ENCODE data around the gene CPA5. TPM values are rescaled to one million over a fixed set of nuclear protein-coding genes. Genes with fewer than 3 reads are reported as not detected.
"Not testable (repeated sequence)": the region's sequence is repeated elsewhere in the genome, so short reads cannot be mapped to it uniquely, and the experiment has no call there.

CPA5 gene
- polyA plus RNA-seq, 2 donors: 0.01 to 0.04 TPM

- no peak overlapping the region for H3K4me3 ChIP-seq (ENCODE audit: low read depth in 1 of 2, low read length in 2 of 2)
- no peak overlapping the region for H3K27ac ChIP-seq (ENCODE audit: low read depth in 2 of 2, low read length in 1 of 2)
- no peaks in the 10 kb centered on the region for H3K9me3 ChIP-seq (ENCODE audit: control insufficient read depth in 2 of 2, insufficient read depth in 1 of 2, low read depth in 1 of 2, low read length in 1 of 2)
- WGBS, 2 donors: 70 to 73% methylated on average over 5 of the region's 5 CpGs
- H3K4me1 ChIP-seq (ENCODE audit: control insufficient read depth in 2 of 2, insufficient read depth in 2 of 2, low read length in 1 of 2): peaks cover 0 to 4% of the 10 kb centered on the region in 2 donors
- no peaks in the 10 kb centered on the region for H3K27me3 ChIP-seq (ENCODE audit: control insufficient read depth in 1 of 2, insufficient read depth in 2 of 2, low read length in 2 of 2)
- H3K36me3 ChIP-seq (ENCODE audit: control insufficient read depth in 2 of 2, insufficient read depth in 2 of 2, low read length in 1 of 2): no peaks in the 10 kb centered on the region
Observed at GRCh38 chr7:130303551-130303950, 41.1 kb upstream of the CPA5 start.

- Histone ChIP-seq H3K27ac (ENCODE audit: low read depth in 2 of 2, low read length in 1 of 2) (no peak overlapping the region), H3K27me3 (ENCODE audit: control insufficient read depth in 1 of 2, insufficient read depth in 2 of 2, low read length in 2 of 2) (no peaks in the 10 kb centered on the region), H3K36me3 (ENCODE audit: control insufficient read depth in 2 of 2, insufficient read depth in 2 of 2, low read length in 1 of 2) (no peaks in the 10 kb centered on the region), H3K4me3 (ENCODE audit: low read depth in 1 of 2, low read length in 2 of 2) (no peak overlapping the region), H3K4me1 (ENCODE audit: control insufficient read depth in 2 of 2, insufficient read depth in 2 of 2, low read length in 1 of 2) (peaks cover 0 to 4% of the 10 kb centered on the region in 2 donors), H3K9me3 (ENCODE audit: control insufficient read depth in 2 of 2, insufficient read depth in 1 of 2, low read depth in 1 of 2, low read length in 1 of 2) (no peaks in the 10 kb centered on the region)
- 90 to 91% methylated on average over 5 of the region's 5 CpGs for WGBS, 2 donors
Observed at GRCh38 chr7:130303982-130304381, 40.6 kb upstream of the CPA5 start.

DNA sequence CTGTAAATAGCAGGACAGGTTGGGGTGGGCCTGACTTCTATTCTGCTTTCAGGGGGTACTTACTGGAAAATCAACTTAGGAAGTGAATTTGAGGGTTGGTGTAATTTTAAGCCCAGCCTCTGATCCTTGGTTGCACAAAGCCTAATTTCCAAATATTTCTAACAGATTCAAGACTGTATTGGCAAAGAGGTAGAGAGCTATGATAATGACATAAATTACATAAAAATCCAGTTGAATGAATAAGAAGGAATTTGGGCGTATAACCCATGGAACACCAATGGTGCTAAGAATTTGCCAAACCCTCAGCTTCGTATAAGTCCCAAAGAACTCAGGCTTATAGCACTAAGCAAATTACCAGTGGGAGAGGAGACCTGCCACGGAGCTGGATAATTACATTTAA, 39.7 kb upstream of the CPA5 start:
- 96 to 97% methylated on average over 3 of the region's 3 CpGs for WGBS, 2 donors
- Histone ChIP-seq H3K36me3 (ENCODE audit: control insufficient read depth in 2 of 2, insufficient read depth in 2 of 2, low read length in 1 of 2) (no peaks in the 10 kb centered on the region), H3K27ac (ENCODE audit: low read depth in 2 of 2, low read length in 1 of 2) (no peak overlapping the region), H3K9me3 (ENCODE audit: control insufficient read depth in 2 of 2, insufficient read depth in 1 of 2, low read depth in 1 of 2, low read length in 1 of 2) (no peaks in the 10 kb centered on the region), H3K4me3 (ENCODE audit: low read depth in 1 of 2, low read length in 2 of 2) (no peak overlapping the region), H3K27me3 (ENCODE audit: control insufficient read depth in 1 of 2, insufficient read depth in 2 of 2, low read length in 2 of 2) (no peaks in the 10 kb centered on the region), H3K4me1 (ENCODE audit: control insufficient read depth in 2 of 2, insufficient read depth in 2 of 2, low read length in 1 of 2) (no peaks in the 10 kb centered on the region)

DNA sequence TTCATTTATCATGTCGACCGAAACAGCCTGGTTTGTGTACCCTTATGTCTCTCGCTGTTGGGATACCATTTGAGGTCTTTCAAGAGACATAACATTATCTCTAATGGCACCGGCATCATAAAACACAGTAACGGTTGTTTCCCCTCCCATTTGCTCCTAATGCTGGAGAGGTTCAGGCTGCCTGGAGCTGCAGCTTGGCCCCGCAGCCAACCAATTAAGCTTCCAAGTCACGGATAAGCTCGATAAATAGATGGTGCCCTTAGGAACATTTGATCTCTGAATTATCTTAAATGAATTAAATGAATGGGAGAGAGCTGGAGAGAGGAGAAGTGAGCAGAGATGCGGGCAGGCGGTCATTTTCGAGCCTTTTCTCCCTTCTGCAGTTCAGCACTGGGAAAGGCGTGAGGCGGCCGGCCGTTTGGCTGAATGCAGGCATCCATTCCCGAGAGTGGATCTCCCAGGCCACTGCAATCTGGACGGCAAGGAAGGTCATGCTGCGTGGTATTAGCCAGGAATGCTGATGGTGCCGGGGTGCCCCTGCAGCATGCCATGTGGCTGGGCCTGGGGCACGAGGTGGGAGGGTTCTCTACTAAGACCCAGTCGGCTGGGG, 39.1 kb upstream of the CPA5 start:
- Histone ChIP-seq H3K4me3 (ENCODE audit: low read depth in 1 of 2, low read length in 2 of 2) (no peak overlapping the region), H3K36me3 (ENCODE audit: control insufficient read depth in 2 of 2, insufficient read depth in 2 of 2, low read length in 1 of 2) (no peaks in the 10 kb centered on the region), H3K9me3 (ENCODE audit: control insufficient read depth in 2 of 2, insufficient read depth in 1 of 2, low read depth in 1 of 2, low read length in 1 of 2) (no peaks in the 10 kb centered on the region), H3K27me3 (ENCODE audit: control insufficient read depth in 1 of 2, insufficient read depth in 2 of 2, low read length in 2 of 2) (no peaks in the 10 kb centered on the region), H3K27ac (ENCODE audit: low read depth in 2 of 2, low read length in 1 of 2) (no peak overlapping the region), H3K4me1 (ENCODE audit: control insufficient read depth in 2 of 2, insufficient read depth in 2 of 2, low read length in 1 of 2) (no peaks in the 10 kb centered on the region)
- 87% methylated on average over 21 of the region's 21 CpGs for WGBS, 2 donors

- H3K4me1 ChIP-seq (ENCODE audit: control insufficient read depth in 2 of 2, insufficient read depth in 2 of 2, low read length in 1 of 2): no peaks in the 10 kb centered on the region
- WGBS, 2 donors: 71 to 77% methylated on average over 6 of the region's 6 CpGs
- H3K4me3 ChIP-seq (ENCODE audit: low read depth in 1 of 2, low read length in 2 of 2): no peak overlapping the region
- no peak overlapping the region for H3K27ac ChIP-seq (ENCODE audit: low read depth in 2 of 2, low read length in 1 of 2)
- no peaks in the 10 kb centered on the region for H3K9me3 ChIP-seq (ENCODE audit: control insufficient read depth in 2 of 2, insufficient read depth in 1 of 2, low read depth in 1 of 2, low read length in 1 of 2)
- H3K27me3 ChIP-seq (ENCODE audit: control insufficient read depth in 1 of 2, insufficient read depth in 2 of 2, low read length in 2 of 2): no peaks in the 10 kb centered on the region
- peaks cover 0 to 4% of the 10 kb centered on the region in 2 donors for H3K36me3 ChIP-seq (ENCODE audit: control insufficient read depth in 2 of 2, insufficient read depth in 2 of 2, low read length in 1 of 2)
Observed at GRCh38 chr7:130309986-130310385, 34.6 kb upstream of the CPA5 start.

DNA sequence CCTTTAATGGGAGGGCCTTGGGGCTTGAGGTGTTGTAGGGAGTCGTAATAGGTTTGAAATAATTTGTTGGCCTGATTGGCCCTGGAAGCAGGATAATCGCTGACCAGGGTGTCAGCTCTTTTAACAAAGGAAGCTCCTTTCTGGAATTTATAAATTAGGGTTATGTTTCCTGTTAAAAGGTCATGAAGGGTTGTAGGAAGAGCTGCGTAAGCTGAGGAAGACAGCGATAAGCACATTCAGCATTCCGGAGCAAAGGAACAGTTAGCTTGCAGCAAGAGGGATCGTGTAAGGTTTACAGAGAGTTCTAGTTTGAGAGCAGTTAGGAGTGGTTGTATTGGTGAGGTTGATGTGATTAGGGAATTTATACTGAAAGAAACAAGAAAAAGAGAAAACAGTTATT, 30.3 kb upstream of the CPA5 start:
- peaks cover 0 to 4% of the 10 kb centered on the region in 2 donors for H3K36me3 ChIP-seq (ENCODE audit: control insufficient read depth in 2 of 2, insufficient read depth in 2 of 2, low read length in 1 of 2)
- H3K9me3 ChIP-seq (ENCODE audit: control insufficient read depth in 2 of 2, insufficient read depth in 1 of 2, low read depth in 1 of 2, low read length in 1 of 2): no peaks in the 10 kb centered on the region
- WGBS, 2 donors: 80 to 88% methylated on average over 6 of the region's 6 CpGs
- H3K27me3 ChIP-seq (ENCODE audit: control insufficient read depth in 1 of 2, insufficient read depth in 2 of 2, low read length in 2 of 2): no peaks in the 10 kb centered on the region
- no peak overlapping the region for H3K27ac ChIP-seq (ENCODE audit: low read depth in 2 of 2, low read length in 1 of 2)
- H3K4me3 ChIP-seq (ENCODE audit: low read depth in 1 of 2, low read length in 2 of 2): no peak overlapping the region
- H3K4me1 ChIP-seq (ENCODE audit: control insufficient read depth in 2 of 2, insufficient read depth in 2 of 2, low read length in 1 of 2): no peaks in the 10 kb centered on the region

GRCh38 chr7:130319541-130319940, 25.1 kb upstream of the CPA5 start:
- WGBS, 2 donors: 93 to 97% methylated on average over 1 of the region's 1 CpG
- Histone ChIP-seq H3K27ac (ENCODE audit: low read depth in 2 of 2, low read length in 1 of 2) (no peak overlapping the region), H3K4me1 (ENCODE audit: control insufficient read depth in 2 of 2, insufficient read depth in 2 of 2, low read length in 1 of 2) (peaks cover 0 to 6% of the 10 kb centered on the region in 2 donors), H3K4me3 (ENCODE audit: low read depth in 1 of 2, low read length in 2 of 2) (no peak overlapping the region), H3K36me3 (ENCODE audit: control insufficient read depth in 2 of 2, insufficient read depth in 2 of 2, low read length in 1 of 2) (no peaks in the 10 kb centered on the region), H3K27me3 (ENCODE audit: control insufficient read depth in 1 of 2, insufficient read depth in 2 of 2, low read length in 2 of 2) (no peaks in the 10 kb centered on the region), H3K9me3 (ENCODE audit: control insufficient read depth in 2 of 2, insufficient read depth in 1 of 2, low read depth in 1 of 2, low read length in 1 of 2) (no peaks in the 10 kb centered on the region)

DNA sequence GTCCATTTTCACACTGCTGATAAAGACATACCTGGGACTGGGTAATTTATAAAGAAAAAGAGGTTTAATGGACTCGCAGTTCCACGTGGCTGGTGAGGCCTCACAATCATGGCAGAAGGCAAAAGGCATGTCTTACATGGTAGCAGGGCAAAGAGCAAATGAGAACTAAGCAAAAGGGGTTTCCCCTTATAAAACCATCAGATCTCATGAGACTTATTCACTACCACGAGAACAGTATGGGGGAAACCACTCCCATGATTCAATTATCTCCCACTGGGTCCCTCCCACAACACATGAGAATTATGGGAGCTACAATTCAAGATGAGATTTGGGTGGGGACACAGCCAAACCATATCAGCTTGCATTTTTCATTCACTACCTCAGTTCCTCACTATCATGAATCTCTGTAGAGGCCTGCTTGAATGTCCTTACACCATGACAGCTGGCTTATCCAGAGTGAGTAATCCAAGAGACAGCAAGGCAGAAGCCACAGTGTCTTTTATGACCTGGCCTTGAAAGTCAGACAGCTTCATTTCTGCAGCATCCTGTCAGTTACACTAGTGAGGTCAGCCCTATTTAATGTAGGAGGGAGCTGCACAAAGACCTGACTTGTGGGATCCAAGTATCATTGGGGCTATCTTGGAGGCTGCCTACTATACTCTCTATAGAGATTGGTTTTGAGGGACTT, 22.9 kb upstream of the CPA5 start:
- not testable (repeated sequence) for H3K4me1 ChIP-seq (ENCODE audit: control insufficient read depth in 2 of 2, insufficient read depth in 2 of 2, low read length in 1 of 2); H3K4me3 ChIP-seq (ENCODE audit: low read depth in 1 of 2, low read length in 2 of 2); H3K27me3 ChIP-seq (ENCODE audit: control insufficient read depth in 1 of 2, insufficient read depth in 2 of 2, low read length in 2 of 2); H3K36me3 ChIP-seq (ENCODE audit: control insufficient read depth in 2 of 2, insufficient read depth in 2 of 2, low read length in 1 of 2); H3K27ac ChIP-seq (ENCODE audit: low read depth in 2 of 2, low read length in 1 of 2); H3K9me3 ChIP-seq (ENCODE audit: control insufficient read depth in 2 of 2, insufficient read depth in 1 of 2, low read depth in 1 of 2, low read length in 1 of 2)
- 87 to 88% methylated on average over 3 of the region's 3 CpGs for WGBS, 2 donors

- no peak overlapping the region for H3K27ac ChIP-seq (ENCODE audit: low read depth in 2 of 2, low read length in 1 of 2)
- 61 to 71% methylated on average over 7 of the region's 7 CpGs for WGBS, 2 donors
Observed at GRCh38 chr7:130322615-130323014, 22.0 kb upstream of the CPA5 start.

More at GRCh38 chr7:130322615-130323014, 22.0 kb upstream of the CPA5 start:
- Histone ChIP-seq H3K27me3 (ENCODE audit: control insufficient read depth in 1 of 2, insufficient read depth in 2 of 2, low read length in 2 of 2) (no peaks in the 10 kb centered on the region), H3K36me3 (ENCODE audit: control insufficient read depth in 2 of 2, insufficient read depth in 2 of 2, low read length in 1 of 2) (no peaks in the 10 kb centered on the region), H3K4me1 (ENCODE audit: control insufficient read depth in 2 of 2, insufficient read depth in 2 of 2, low read length in 1 of 2) (peaks cover 0 to 6% of the 10 kb centered on the region in 2 donors), H3K4me3 (ENCODE audit: low read depth in 1 of 2, low read length in 2 of 2) (no peak overlapping the region), H3K9me3 (ENCODE audit: control insufficient read depth in 2 of 2, insufficient read depth in 1 of 2, low read depth in 1 of 2, low read length in 1 of 2) (no peaks in the 10 kb centered on the region)

All from esophagus (tissue), 2 donors.